Ovary (tissue), 9 donors: ENCODE results near the gene RSAD1. TPM values are rescaled to one million over a fixed set of nuclear protein-coding genes. Genes with fewer than 3 reads are reported as not detected.

Experiments used
- DNase-seq, 5 donors: peaks; one replicate each; pipeline ENCODE4 v3.0.0-alpha.2; 2019 to 2020
- H3K27ac ChIP-seq, 2 donors: fragments of 200-600 bp; one replicate each; pipeline versions ENCODE4 v1.5.1 to v1.8.0; 2019 to 2022
- H3K27me3 ChIP-seq: fragments of 200-600 bp; one replicate; pipeline ENCODE4 v1.8.0; 2022
- H3K36me3 ChIP-seq: fragments of 200-600 bp; sonication (generic); one replicate; pipeline ENCODE4 v1.5.1; 2019
- H3K4me1 ChIP-seq: one replicate; pipeline ENCODE4 v1.8.1; 2013; ENCODE audit warnings: mild to moderate bottlenecking, moderate library complexity; ENCODE audit not compliant: insufficient read depth
- H3K4me3 ChIP-seq: fragments of 200-600 bp; sonication (generic); one replicate; pipeline ENCODE4 v1.5.1; 2017
- H3K9me3 ChIP-seq, 2 donors: fragments of 200-600 bp in 1 of 2; sonication (generic) in 1 of 2; one replicate each; pipeline versions ENCODE4 v1.5.1 to v1.8.1; 2013 to 2019; ENCODE audit warnings: mild to moderate bottlenecking in 1 of 2, moderate library complexity in 1 of 2
- CTCF ChIP-seq, 3 donors: fragments of 450-650 bp in 2 of 3; fragments of 200-600 bp in 1 of 3; IDR thresholded peaks; one replicate each; pipeline versions ENCODE4 v1.5.1 to v1.8.0; 2016 to 2022; ENCODE audit warnings: antibody characterized with exemption in 3 of 3, mild to moderate bottlenecking in 1 of 3
- EP300 ChIP-seq: sonication (generic); formaldehyde crosslinking; IDR thresholded peaks from one replicate; pipeline ENCODE4 v1.6.1; 2017; ENCODE audit warnings: antibody characterized with exemption
- POLR2A ChIP-seq: fragments of 450-650 bp; IDR thresholded peaks from one replicate; pipeline ENCODE4 v1.6.1; 2017; ENCODE audit warnings: antibody characterized with exemption, mild to moderate bottlenecking, moderate library complexity
- WGBS, 3 donors: extraction: QIAGEN DNeasy Blood & Tissue Kit in 1 of 3; methylation state at CpG; one replicate each; pipeline versions ENCODE4 v1.1.5 to v1.1.7; 2013 to 2017; 5-methylcytosine and 5-hydroxymethylcytosine counted together
- intact Hi-C, 4 donors: fragments of 100-400 bp; cut with DNase I; formaldehyde crosslinking; loops; one replicate each; pipeline versions ENCODE4 v1.11.0 to v1.15.1; 2022 to 2023
- polyA plus RNA-seq, 2 donors: library from polyadenylated mRNA; stranded (reverse); fragments of 200-250 nt in 1 of 2; fragments of 350-450 nt in 1 of 2; fragmentation: Illumina TruSeq in 1 of 2; extraction: RNeasy Lipid Tissue Mini Kit (QIAGEN cat#74804) in 1 of 2; gene quantifications; one replicate each; pipeline ENCODE4 v1.2.3, GENCODE V29; 2013 to 2014
- total RNA-seq, 7 donors: library from RNA; depleted of rRNA in 2 of 7; stranded (reverse); fragments of >200 nt in 2 of 7; fragmentation: NEBNext Ultra II Directional in 3 of 7; extraction: Animal tissue kit (Norgen Biotek cat#: 25700) in 3 of 7; gene quantifications; one replicate each; pipeline versions ENCODE4 v1.1.0 to v1.2.4, GENCODE V29; 2016 to 2023
- donor health status: DM: no; HTN: no; CAD: no; lungs with moderate emphysema.
- donor health status: DM: no; HTN: no; CAD: no.
- donor health status: Bipolar disorder and iron deficiency.
- donor health status: DM: yes; HTN: yes; CAD: no.
- donor health status: DM: no; HTN: no; CAD: no.
- donor health status: DM: yes; HTN: yes; CAD: no.

Gene RSAD1
- total and polyA plus RNA-seq, 9 donors, result 21.2 to 48.0 (median 34.6) TPM

- no peak for DNase-seq
- WGBS, 3 donors, result 43 to 62% (median 51%) methylated on average over 5 of the region's 5 CpGs
These were observed 22.4 kb downstream of the RSAD1 start for GRCh38 chr17:50501054-50501453.

GRCh38 chr17:50502301-50502990 lies 23.8 kb downstream of the RSAD1 start:
- no peak overlapping the region for H3K27ac ChIP-seq
- H3K9me3 ChIP-seq, result no peaks in the 10 kb centered on the region
- no peak for DNase-seq
- 84 to 92% (median 90%) methylated on average over 9 of the region's 9 CpGs for WGBS, 3 donors
- TF ChIP-seq CTCF (IDR thresholded peaks at IDR 0.05) (no peak), EP300 (no peak), POLR2A (no peak)
- H3K4me1 ChIP-seq, result no peaks in the 10 kb centered on the region
- no peaks in the 10 kb centered on the region for H3K27me3 ChIP-seq
- H3K4me3 ChIP-seq, result no peak overlapping the region
- intact Hi-C loops, result no loop called here
- H3K36me3 ChIP-seq, result no peaks in the 10 kb centered on the region

More at GRCh38 chr17:50501054-50501453, 22.4 kb downstream of the RSAD1 start:
- intact Hi-C loops, result no loop called here
- Histone ChIP-seq H3K4me1 (no peaks in the 10 kb centered on the region), H3K27me3 (no peaks in the 10 kb centered on the region), H3K36me3 (no peaks in the 10 kb centered on the region), H3K4me3 (no peak overlapping the region), H3K9me3 (no peaks in the 10 kb centered on the region), H3K27ac (no peak overlapping the region)
- TF ChIP-seq POLR2A, result no peak

GRCh38 chr17:50505591-50506130 lies 27.0 kb downstream of the RSAD1 start:
- TF ChIP-seq EP300 (no peak), POLR2A (no peak), CTCF (IDR thresholded peaks at IDR 0.05) (no peak)
- H3K27me3 ChIP-seq, result no peaks in the 10 kb centered on the region
- intact Hi-C loops, result loop anchor here in 1 of 4 donors (5.0 kb wide), 1 partner anchor 37 kb away; no protein-coding TSS in a partner anchor
- no peaks in the 10 kb centered on the region for H3K36me3 ChIP-seq
- H3K4me1 ChIP-seq, result peaks cover 4% of the 10 kb centered on the region
- no peaks in the 10 kb centered on the region for H3K9me3 ChIP-seq
- 81 to 85% (median 84%) methylated on average over 7 of the region's 7 CpGs for WGBS, 3 donors
- H3K27ac ChIP-seq, result no peak overlapping the region
- no peak for DNase-seq
- H3K4me3 ChIP-seq, result no peak overlapping the region

GRCh38 chr17:50506298-50506697 lies 27.6 kb downstream of the RSAD1 start:
- WGBS, 3 donors, result 82 to 86% (median 86%) methylated on average over 7 of the region's 7 CpGs
- no peak for TF ChIP-seq POLR2A
- TF ChIP-seq EP300, result no peak
- TF ChIP-seq CTCF (IDR thresholded peaks at IDR 0.05), result no peak
- Histone ChIP-seq H3K36me3 (no peaks in the 10 kb centered on the region), H3K4me3 (no peak overlapping the region), H3K27me3 (no peaks in the 10 kb centered on the region), H3K9me3 (no peaks in the 10 kb centered on the region), H3K4me1 (peaks cover 4% of the 10 kb centered on the region), H3K27ac (no peak overlapping the region)
- DNase-seq, result peak in 1 of 5 donors; percentile 9
- intact Hi-C loops, result loop anchor here in 1 of 4 donors (5.0 kb wide), 1 partner anchor 36 kb away; no protein-coding TSS in a partner anchor
